ENCODE measurements around the gene MAPKAPK3.
"Not testable (repeated sequence)": the region's sequence is repeated elsewhere in the genome, so short reads cannot be mapped to it uniquely, and the experiment has no call there.

The MAPKAPK3 gene

DNA sequence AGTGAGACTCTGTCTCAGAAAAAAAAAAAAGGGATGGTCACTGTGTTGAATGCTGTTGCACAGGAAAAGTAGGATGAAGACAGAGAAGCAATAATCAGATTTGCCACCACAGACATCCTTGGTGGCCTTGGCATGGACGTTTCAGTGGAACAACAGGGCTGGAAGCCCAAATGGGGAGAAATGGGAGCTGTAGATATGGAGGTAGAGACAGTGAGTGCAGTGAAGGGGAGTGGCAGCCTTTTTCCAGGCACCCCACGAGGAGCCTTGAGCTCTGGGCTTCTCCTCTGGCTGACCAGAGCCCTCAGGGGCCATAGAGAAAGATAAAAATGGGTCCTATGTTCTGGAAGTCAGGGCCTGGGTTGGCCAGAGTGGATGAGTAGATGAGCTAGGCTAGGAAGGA is 45.5 kb downstream of the MAPKAPK3 start:
- TF ChIP-seq, protein P1, sequence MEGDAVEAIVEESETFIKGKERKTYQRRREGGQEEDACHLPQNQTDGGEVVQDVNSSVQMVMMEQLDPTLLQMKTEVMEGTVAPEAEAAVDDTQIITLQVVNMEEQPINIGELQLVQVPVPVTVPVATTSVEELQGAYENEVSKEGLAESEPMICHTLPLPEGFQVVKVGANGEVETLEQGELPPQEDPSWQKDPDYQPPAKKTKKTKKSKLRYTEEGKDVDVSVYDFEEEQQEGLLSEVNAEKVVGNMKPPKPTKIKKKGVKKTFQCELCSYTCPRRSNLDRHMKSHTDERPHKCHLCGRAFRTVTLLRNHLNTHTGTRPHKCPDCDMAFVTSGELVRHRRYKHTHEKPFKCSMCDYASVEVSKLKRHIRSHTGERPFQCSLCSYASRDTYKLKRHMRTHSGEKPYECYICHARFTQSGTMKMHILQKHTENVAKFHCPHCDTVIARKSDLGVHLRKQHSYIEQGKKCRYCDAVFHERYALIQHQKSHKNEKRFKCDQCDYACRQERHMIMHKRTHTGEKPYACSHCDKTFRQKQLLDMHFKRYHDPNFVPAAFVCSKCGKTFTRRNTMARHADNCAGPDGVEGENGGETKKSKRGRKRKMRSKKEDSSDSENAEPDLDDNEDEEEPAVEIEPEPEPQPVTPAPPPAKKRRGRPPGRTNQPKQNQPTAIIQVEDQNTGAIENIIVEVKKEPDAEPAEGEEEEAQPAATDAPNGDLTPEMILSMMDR (IDR thresholded peaks at IDR 0.05; ENCODE audit: low read length, missing control alignments), result no peak

DNA sequence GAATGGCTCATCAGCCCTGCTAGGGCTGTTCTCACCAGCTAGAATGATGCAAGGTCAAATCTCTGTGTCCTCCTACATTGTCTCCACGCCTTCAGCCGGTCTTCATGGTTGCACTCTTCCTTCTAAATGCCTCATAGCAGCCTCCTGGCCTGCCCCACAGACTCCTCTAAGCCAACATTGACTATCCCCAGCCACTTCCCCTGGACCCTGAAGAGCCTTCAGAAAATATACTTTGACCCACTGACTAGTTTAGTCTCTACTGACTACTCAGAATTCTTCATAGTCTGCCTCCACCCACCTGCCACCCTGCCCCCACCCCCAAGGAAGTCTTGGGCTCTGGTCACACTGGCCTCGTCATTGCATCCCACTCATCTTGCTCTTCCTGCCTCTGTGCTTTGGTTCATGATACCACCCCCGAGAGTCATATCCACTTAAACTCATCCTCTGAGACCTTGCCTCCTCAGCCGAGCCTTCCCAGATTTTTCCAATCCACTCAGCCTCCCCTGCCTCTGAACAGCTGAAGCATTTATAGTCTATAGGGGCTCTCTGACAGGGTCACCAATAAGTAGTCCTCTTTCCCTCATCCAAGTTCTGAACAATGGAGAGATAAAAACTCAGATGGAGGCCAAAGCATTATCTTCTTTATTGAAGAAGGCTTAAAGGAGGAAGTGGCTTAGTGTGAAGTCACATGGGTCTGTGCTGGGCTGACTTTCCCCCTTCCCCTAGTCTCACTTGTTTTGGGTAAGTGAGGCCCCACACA is 48.3 kb downstream of the MAPKAPK3 start:
- no peak overlapping the region for H3K4me3 ChIP-seq (replicated peaks; ENCODE audit: low read depth, low read length)
- no peak for DNase-seq (ENCODE audit: low read depth)
- TF ChIP-seq, protein P1 (IDR thresholded peaks at IDR 0.05; ENCODE audit: low read length, missing control alignments), result no peak

More for the DNA sequence above, 45.5 kb downstream of the MAPKAPK3 start:
- no peak for DNase-seq (ENCODE audit: low read depth)
- no peak overlapping the region for H3K4me3 ChIP-seq (replicated peaks; ENCODE audit: low read depth, low read length)

DNA sequence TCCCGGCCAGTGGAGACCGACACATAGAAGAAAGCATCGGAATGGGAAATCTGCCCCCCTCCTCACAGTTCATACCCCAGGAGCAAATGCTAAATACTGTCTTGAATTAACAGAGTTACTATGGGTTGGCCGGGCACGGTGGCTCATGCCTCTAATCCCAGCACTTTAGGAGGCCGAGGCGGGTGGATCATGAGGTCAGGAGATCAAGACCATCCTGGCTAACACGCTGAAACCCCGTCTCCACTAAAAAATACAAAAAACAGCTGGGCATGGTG is 48.8 kb downstream of the MAPKAPK3 start:
- DNase-seq (ENCODE audit: low read depth); H3K4me3 ChIP-seq (replicated peaks; ENCODE audit: low read depth, low read length): not testable (repeated sequence)

DNA sequence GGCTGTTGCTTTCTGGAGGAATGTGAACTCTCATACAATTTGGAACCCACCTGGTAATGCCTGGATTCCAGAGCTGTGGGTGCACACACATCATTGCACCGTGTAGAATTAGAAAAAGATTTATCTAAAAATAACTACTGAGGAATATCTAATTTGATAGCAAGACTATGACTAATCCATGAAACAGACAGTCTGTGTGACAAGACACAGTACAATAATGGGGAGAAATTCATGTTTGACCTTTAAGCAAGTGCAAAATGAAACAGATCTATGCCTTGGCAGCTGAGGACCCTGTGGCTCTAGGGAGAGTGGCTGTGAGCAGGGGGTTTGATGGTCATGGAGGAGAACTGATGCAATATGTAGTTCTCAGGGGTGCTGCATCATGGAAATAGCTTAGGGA is 49.9 kb downstream of the MAPKAPK3 start:
- DNase-seq (ENCODE audit: low read depth), result no peak

DNA sequence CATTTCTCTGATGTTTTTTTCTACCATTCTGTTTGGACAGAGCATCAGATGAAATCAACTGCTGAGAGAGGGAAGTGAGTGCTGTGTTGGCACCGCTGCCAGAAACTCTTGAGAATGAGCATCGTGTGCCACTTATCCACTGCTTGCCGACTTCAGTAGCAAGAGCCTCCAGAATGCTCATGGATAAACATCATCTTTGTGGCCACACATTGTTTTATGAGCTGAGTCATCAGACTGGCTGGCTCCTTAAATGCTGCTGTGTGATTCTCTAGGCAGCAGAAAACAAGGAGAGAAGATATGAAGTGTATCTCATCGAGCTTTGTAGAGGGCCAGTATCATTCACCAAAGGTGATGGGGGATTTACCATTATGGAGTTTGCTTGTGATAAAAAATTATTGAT is 54.4 kb downstream of the MAPKAPK3 start:
- DNase-seq (ENCODE audit: low read depth), result peak; percentile 81
- no peak overlapping the region for H3K4me3 ChIP-seq (replicated peaks; ENCODE audit: low read depth, low read length)
- TF ChIP-seq, protein P1 (IDR thresholded peaks at IDR 0.05; ENCODE audit: low read length, missing control alignments), result no peak

More for the DNA sequence above, 49.9 kb downstream of the MAPKAPK3 start:
- TF ChIP-seq, protein P1 (IDR thresholded peaks at IDR 0.05; ENCODE audit: low read length, missing control alignments), result no peak
- no peak overlapping the region for H3K4me3 ChIP-seq (replicated peaks; ENCODE audit: low read depth, low read length)

DNA sequence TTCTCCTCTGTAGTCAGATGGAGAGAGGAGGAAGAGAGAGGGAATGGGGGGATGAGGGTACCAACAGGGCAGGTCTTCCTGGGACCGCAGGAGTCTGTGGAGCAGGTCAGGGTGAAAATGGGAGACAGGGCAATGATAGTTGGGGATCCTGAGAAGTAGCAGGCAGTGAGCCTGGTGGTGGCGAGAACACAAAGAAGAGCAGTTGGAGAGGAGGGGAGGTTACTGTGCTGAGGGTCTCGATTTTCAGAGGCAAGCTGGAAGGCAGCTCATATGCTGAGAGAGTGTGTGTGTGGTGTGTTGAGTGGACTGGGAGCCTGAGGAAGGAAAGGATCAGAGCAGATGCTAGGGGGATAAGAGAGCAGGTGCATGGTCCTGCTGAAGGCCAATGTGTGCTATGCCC is 55.7 kb downstream of the MAPKAPK3 start:
- TF ChIP-seq, protein P1 (IDR thresholded peaks at IDR 0.05; ENCODE audit: low read length, missing control alignments), result no peak
- no peak overlapping the region for H3K4me3 ChIP-seq (replicated peaks; ENCODE audit: low read depth, low read length)
- no peak for DNase-seq (ENCODE audit: low read depth)

DNA sequence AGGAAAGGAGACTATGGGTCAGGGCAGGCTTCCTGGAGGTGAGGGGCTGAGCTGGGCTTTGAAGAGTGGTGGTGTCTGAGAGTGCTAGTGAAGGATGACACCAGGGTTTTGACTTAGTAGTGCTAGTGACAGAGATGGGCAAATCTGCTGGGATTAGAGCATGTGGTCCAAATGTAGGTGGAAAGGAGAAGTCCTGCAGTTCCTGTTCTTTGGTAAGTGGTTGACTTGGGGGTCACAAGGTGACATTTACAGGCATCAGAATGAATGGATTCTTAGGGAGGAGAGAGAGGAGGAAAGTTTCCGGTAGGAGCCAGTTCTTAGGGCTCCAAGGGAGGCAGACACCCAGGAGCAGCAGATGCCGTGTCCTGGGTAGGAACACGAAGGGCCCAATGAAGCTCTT is 57.0 kb downstream of the MAPKAPK3 start:
- no peak overlapping the region for H3K4me3 ChIP-seq (replicated peaks; ENCODE audit: low read depth, low read length)
- DNase-seq (ENCODE audit: low read depth), result no peak
- TF ChIP-seq, protein P1 (IDR thresholded peaks at IDR 0.05; ENCODE audit: low read length, missing control alignments), result no peak

All from fibroblast of pulmonary artery (primary cell).